NT2/D1 (cell line): ENCODE measurements around the gene CABP4.

ENCODE experiments used
- SUZ12 ChIP-seq: IDR thresholded peaks from 2 replicates; pipeline ENCODE4 v1.6.1; 2011; ENCODE audit not compliant: insufficient read length, insufficient read depth; ENCODE audit errors: extremely low read depth
- YY1 ChIP-seq: IDR thresholded peaks from 2 replicates; pipeline ENCODE4 v1.6.1; 2011; ENCODE audit not compliant: insufficient read length, insufficient read depth

DNA sequence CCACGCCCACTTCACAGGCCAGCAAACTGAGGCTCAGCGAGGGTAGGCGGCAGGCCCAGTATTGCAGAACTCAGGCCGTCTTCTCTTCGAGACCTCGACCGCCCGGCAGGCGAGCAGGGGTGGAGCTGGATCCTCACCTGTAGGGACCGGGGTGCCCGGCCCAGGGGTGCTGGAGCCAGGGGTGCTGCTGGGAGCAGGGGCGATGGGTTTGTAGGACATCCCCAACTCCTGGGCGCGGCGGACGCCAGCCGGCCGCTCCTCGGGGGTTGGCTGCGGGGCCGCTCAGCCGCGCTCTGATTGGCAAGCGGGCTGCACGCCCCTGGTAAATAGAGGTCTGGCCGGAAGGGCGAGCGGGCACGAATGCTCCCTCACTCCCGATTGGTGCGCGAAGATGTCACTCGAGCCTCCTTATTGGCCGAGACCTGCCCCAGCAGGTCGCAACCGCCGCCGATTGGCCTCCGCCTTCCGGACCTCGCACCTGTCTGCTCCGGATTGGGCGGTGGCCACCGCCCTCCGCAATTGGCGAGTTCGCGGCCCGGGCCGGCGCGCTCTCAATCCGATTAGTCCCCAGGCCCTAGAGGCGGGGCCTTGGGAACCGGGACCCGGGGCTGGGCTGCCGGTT, 52.8 kb downstream of the CABP4 start, which contains the start of gene CDK2AP2:
- TF ChIP-seq YY1, result no peak
- TF ChIP-seq SUZ12, result no peak
